ENCODE measurements around the gene SBK3.

DNA sequence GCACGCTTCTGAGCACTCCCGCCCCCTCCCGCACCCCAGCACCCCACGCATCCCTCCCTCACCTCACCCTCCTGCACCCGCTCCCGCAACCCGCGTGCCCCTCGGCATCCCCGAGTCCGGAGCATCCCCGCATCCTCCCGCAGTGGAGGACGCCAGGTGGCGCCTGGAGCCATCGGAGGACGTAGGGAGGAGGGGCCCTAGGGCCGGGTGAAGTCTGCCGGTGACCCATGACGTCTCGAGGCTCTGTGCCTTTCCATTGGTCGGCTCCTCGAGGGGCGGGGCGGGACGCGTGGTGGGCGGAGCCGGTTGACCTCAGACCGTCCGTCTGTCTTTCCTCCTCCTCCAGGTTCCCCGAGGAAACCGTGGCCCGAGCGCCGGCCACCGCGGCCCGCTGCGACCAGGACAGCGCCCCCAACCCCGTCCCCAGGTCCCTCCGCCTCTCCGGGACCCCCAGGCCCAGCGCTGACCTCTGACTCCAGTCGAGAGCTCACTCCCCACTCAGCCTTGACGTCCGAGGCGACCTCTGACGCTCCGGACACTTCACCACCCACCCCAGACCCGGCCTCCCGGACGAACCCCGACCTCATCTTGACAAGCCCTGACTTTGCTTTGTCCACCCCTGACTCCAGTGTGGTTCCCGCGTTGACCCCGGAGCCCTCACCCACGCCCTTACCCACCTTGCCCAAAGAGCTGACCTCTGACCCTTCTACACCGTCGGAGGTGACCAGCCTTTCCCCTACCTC is 28.3 kb downstream of the SBK3 start:
- TF ChIP-seq POLR2A (IDR thresholded peaks at IDR 0.05; ENCODE audit: low read length) (no peak), GATA1 (IDR thresholded peaks at IDR 0.05; ENCODE audit: low read depth, low read length) (no peak)
